Tibial nerve (tissue), 4 donors: ENCODE measurements around the gene GARS1.

Experiments used
- EP300 ChIP-seq, 2 donors: sonication (generic); formaldehyde crosslinking; IDR thresholded peaks; one replicate each; pipeline ENCODE4 v1.6.1; 2017; ENCODE audit warnings: antibody characterized with exemption in 2 of 2, mild to moderate bottlenecking in 1 of 2
- POLR2A ChIP-seq, 2 donors: fragments of 450-650 bp; IDR thresholded peaks; one replicate each; pipeline ENCODE4 v1.6.1; 2017; ENCODE audit warnings: antibody characterized with exemption in 2 of 2, mild to moderate bottlenecking in 2 of 2, moderate library complexity in 2 of 2
- TF ChIP-seq, protein P1 (sequence below), 5 experiments: fragments of 200-600 bp in 3 of 5; fragments of 450-650 bp in 2 of 5; sonication (generic) in 3 of 5; IDR thresholded peaks; one replicate each; pipeline ENCODE4 v1.5.1; 2016 to 2019; ENCODE audit warnings: antibody characterized with exemption in 5 of 5, mild to moderate bottlenecking in 3 of 5, moderate library complexity in 2 of 5

DNA sequence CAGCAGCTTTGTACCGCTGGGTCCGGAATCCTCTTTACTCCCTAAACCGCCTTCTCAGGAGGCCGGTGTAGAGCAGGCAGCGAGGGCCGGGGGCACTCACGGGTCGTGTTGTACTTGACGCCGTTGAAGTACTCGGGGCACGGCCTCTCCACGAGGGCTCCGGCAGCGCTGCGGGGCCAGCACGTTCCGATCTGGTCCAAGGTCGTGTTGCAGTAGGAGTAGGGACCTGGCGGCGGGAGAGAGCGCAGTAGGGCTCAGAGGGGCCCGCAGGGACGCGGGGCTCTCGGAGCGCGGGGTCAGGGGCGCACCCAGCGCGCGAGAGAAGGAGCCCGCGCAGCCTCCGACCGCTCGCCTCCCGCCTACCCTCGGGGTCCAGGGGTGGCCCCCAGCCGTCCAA, 87.1 kb downstream of the GARS1 start:
- TF ChIP-seq EP300 (IDR thresholded peaks at IDR 0.05) (no peak), POLR2A (IDR thresholded peaks at IDR 0.05) (no peak)
- TF ChIP-seq, protein P1, sequence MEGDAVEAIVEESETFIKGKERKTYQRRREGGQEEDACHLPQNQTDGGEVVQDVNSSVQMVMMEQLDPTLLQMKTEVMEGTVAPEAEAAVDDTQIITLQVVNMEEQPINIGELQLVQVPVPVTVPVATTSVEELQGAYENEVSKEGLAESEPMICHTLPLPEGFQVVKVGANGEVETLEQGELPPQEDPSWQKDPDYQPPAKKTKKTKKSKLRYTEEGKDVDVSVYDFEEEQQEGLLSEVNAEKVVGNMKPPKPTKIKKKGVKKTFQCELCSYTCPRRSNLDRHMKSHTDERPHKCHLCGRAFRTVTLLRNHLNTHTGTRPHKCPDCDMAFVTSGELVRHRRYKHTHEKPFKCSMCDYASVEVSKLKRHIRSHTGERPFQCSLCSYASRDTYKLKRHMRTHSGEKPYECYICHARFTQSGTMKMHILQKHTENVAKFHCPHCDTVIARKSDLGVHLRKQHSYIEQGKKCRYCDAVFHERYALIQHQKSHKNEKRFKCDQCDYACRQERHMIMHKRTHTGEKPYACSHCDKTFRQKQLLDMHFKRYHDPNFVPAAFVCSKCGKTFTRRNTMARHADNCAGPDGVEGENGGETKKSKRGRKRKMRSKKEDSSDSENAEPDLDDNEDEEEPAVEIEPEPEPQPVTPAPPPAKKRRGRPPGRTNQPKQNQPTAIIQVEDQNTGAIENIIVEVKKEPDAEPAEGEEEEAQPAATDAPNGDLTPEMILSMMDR (IDR thresholded peaks at IDR 0.05), result no peak
